ES-I3 (cell line): ENCODE data around the gene IL13.
"Not testable (repeated sequence)": the region's sequence is repeated elsewhere in the genome, so short reads cannot be mapped to it uniquely, and the experiment has no call there.

Experiments used
- H3K36me3 ChIP-seq: 2 replicates; pipeline ENCODE4 v1.6.1; 2013; ENCODE audit warnings: mild to moderate bottlenecking, low read length, control low read depth, moderate library complexity; ENCODE audit not compliant: insufficient read depth
- H3K4me1 ChIP-seq: 2 replicates; pipeline ENCODE4 v1.6.1; 2013; ENCODE audit warnings: mild to moderate bottlenecking, control low read depth, low read length; ENCODE audit not compliant: insufficient read depth
- H3K9ac ChIP-seq: 2 replicates; pipeline ENCODE4 v1.6.1; 2013; ENCODE audit warnings: low read depth, mild to moderate bottlenecking, low read length, moderate library complexity
- H3K9me3 ChIP-seq: 2 replicates; pipeline ENCODE4 v1.6.1; 2013; ENCODE audit warnings: mild to moderate bottlenecking, low read length, moderate library complexity; ENCODE audit not compliant: control insufficient read depth, insufficient read depth

The IL13 gene

GRCh38 chr5:132684491-132684890, 26.5 kb downstream of the IL13 start:
- peaks cover 6% of the 10 kb centered on the region; the same call in 1 of the 2 replicates for H3K4me1 ChIP-seq
- no peaks in the 10 kb centered on the region for H3K36me3 ChIP-seq
- no peak overlapping the region for H3K9ac ChIP-seq
- H3K9me3 ChIP-seq: no peaks in the 10 kb centered on the region

GRCh38 chr5:132684922-132685720, 27.1 kb downstream of the IL13 start:
- Histone ChIP-seq H3K9ac (no peak overlapping the region), H3K4me1 (peaks cover 2% of the 10 kb centered on the region; the same call in 1 of the 2 replicates), H3K36me3 (no peaks in the 10 kb centered on the region), H3K9me3 (no peaks in the 10 kb centered on the region)

GRCh38 chr5:132686193-132686592, 28.2 kb downstream of the IL13 start:
- H3K4me1 ChIP-seq: no peaks in the 10 kb centered on the region
- no peaks in the 10 kb centered on the region for H3K9me3 ChIP-seq
- no peak overlapping the region for H3K9ac ChIP-seq
- H3K36me3 ChIP-seq: no peaks in the 10 kb centered on the region

GRCh38 chr5:132687995-132688394, 30.0 kb downstream of the IL13 start:
- H3K36me3 ChIP-seq: no peaks in the 10 kb centered on the region
- no peak overlapping the region for H3K9ac ChIP-seq
- no peaks in the 10 kb centered on the region for H3K9me3 ChIP-seq
- H3K4me1 ChIP-seq: no peaks in the 10 kb centered on the region

- Histone ChIP-seq H3K36me3 (no peaks in the 10 kb centered on the region), H3K9ac (no peak overlapping the region), H3K4me1 (no peaks in the 10 kb centered on the region), H3K9me3 (no peaks in the 10 kb centered on the region)
These were observed 30.8 kb downstream of the IL13 start for GRCh38 chr5:132688536-132689339.

GRCh38 chr5:132689513-132689912, 31.5 kb downstream of the IL13 start:
- H3K36me3 ChIP-seq: no peaks in the 10 kb centered on the region
- no peak overlapping the region for H3K9ac ChIP-seq

GRCh38 chr5:132690156-132690555, 32.2 kb downstream of the IL13 start:
- no peaks in the 10 kb centered on the region for H3K36me3 ChIP-seq
- no peaks in the 10 kb centered on the region for H3K9me3 ChIP-seq
- no peaks in the 10 kb centered on the region for H3K4me1 ChIP-seq
- H3K9ac ChIP-seq: no peak overlapping the region

More at GRCh38 chr5:132689513-132689912, 31.5 kb downstream of the IL13 start:
- H3K4me1 ChIP-seq: no peaks in the 10 kb centered on the region
- no peaks in the 10 kb centered on the region for H3K9me3 ChIP-seq

- not testable (repeated sequence) for H3K9ac ChIP-seq, H3K36me3 ChIP-seq, H3K4me1 ChIP-seq, H3K9me3 ChIP-seq
These were observed 34.0 kb downstream of the IL13 start for GRCh38 chr5:132691755-132692631.

GRCh38 chr5:132692632-132692967, 34.6 kb downstream of the IL13 start:
- Histone ChIP-seq H3K9ac (no peak overlapping the region), H3K9me3 (no peaks in the 10 kb centered on the region)

GRCh38 chr5:132695956-132696355, 38.0 kb downstream of the IL13 start:
- no peak overlapping the region for H3K9ac ChIP-seq
- H3K36me3 ChIP-seq: no peaks in the 10 kb centered on the region
- H3K4me1 ChIP-seq: no peaks in the 10 kb centered on the region
- H3K9me3 ChIP-seq: no peaks in the 10 kb centered on the region

More at GRCh38 chr5:132692632-132692967, 34.6 kb downstream of the IL13 start:
- Histone ChIP-seq H3K4me1 (no peaks in the 10 kb centered on the region), H3K36me3 (no peaks in the 10 kb centered on the region)

- no peaks in the 10 kb centered on the region for H3K4me1 ChIP-seq
- H3K36me3 ChIP-seq: no peaks in the 10 kb centered on the region
- no peak overlapping the region for H3K9ac ChIP-seq
- H3K9me3 ChIP-seq: no peaks in the 10 kb centered on the region
These were observed 46.9 kb downstream of the IL13 start for GRCh38 chr5:132704875-132705274.

- Histone ChIP-seq H3K9ac (no peak overlapping the region), H3K36me3 (no peaks in the 10 kb centered on the region), H3K9me3 (no peaks in the 10 kb centered on the region), H3K4me1 (no peaks in the 10 kb centered on the region)
These were observed 50.7 kb downstream of the IL13 start for GRCh38 chr5:132708645-132709044.
